ENCODE results near the gene NDUFB5. TPM values are rescaled to one million over a fixed set of nuclear protein-coding genes. Genes with fewer than 3 reads are reported as not detected.
"Not testable (repeated sequence)": the region's sequence is repeated elsewhere in the genome, so short reads cannot be mapped to it uniquely, and the experiment has no call there.

The NDUFB5 gene
- total RNA-seq, 1 experiment from 2014 or later, result 256 TPM

DNA sequence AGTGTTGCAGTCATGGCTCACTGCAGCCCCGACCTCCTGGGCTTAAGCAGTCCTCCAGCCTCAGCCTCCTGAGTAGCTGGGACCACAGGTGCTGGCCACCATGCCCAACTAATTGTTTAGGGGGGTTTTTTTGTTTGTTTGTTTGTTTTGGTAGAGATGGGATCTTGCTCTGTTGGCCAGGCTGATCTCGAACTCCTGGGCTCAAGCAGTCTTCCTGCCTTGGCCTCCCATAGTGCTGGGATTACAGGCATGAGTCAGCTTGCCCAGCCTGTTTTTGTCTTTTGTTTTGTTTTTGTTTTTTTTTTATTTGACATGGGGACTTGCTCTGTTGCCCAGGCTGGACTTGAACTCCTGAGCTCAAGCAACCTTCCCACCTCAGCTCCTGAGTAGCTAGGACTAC, 17.4 kb downstream of the NDUFB5 start:
- in situ Hi-C loops (cut with HindIII; ENCODE audit: low sequenced_read_pairs), result no loop called here
- DNase-seq (ENCODE audit: low spot score), result no peak

GRCh38 chr3:179624451-179624850, 19.9 kb downstream of the NDUFB5 start:
- in situ Hi-C loops (cut with HindIII; ENCODE audit: low sequenced_read_pairs), result no loop called here
- no peak for DNase-seq (ENCODE audit: low spot score)

GRCh38 chr3:179630753-179631451, 26.3 kb downstream of the NDUFB5 start:
- in situ Hi-C loops (cut with HindIII; ENCODE audit: low sequenced_read_pairs), result no loop called here
- DNase-seq (ENCODE audit: low spot score), result no peak

GRCh38 chr3:179640469-179640868, 35.9 kb downstream of the NDUFB5 start:
- no peak for DNase-seq (ENCODE audit: low spot score)
- in situ Hi-C loops (cut with HindIII; ENCODE audit: low sequenced_read_pairs), result no loop called here

DNA sequence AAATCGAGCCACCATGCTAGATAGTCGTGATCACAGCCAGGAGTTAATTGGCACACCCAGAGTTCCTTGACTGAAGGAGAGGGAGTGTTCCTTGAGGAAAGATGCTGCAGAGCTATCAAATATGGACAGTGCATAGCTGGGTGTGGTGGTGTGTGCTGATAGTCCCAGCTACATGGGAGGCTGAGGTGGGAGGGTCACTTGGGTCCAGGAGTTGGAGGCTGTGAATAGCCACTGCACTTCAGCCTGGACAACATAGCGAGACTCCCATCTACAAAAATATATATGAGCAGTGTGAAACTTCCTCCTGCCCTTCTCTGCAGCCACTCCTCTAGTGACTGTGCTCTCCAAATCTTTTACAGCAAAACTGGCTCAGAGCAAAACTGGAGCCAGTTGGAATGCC, 38.3 kb downstream of the NDUFB5 start:
- no peak for DNase-seq (ENCODE audit: low spot score)
- in situ Hi-C loops (cut with HindIII; ENCODE audit: low sequenced_read_pairs), result no loop called here

DNA sequence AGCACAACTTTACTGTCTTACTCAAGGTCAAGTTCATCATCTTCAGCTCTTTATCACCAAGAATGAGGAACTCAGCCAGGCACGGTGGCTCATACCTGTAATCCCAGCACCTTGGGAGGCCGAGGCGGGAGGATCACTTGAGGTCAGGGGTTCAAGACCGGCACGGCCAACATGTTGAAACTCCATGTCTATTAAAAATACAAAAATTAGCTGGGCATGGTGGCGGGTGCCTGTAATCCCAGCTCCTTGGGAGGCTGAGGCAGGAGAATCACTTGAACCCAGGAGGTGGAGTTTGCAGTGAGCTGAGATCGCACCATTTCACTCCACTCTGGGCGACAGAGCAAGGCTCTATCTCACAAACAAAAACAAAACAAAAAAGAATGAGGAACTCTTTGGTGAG, 39.2 kb downstream of the NDUFB5 start:
- in situ Hi-C loops (cut with HindIII; ENCODE audit: low sequenced_read_pairs); DNase-seq (ENCODE audit: low spot score): not testable (repeated sequence)

GRCh38 chr3:179646177-179646576, 41.6 kb downstream of the NDUFB5 start:
- in situ Hi-C loops (cut with HindIII; ENCODE audit: low sequenced_read_pairs), result no loop called here
- no peak for DNase-seq (ENCODE audit: low spot score)

DNA sequence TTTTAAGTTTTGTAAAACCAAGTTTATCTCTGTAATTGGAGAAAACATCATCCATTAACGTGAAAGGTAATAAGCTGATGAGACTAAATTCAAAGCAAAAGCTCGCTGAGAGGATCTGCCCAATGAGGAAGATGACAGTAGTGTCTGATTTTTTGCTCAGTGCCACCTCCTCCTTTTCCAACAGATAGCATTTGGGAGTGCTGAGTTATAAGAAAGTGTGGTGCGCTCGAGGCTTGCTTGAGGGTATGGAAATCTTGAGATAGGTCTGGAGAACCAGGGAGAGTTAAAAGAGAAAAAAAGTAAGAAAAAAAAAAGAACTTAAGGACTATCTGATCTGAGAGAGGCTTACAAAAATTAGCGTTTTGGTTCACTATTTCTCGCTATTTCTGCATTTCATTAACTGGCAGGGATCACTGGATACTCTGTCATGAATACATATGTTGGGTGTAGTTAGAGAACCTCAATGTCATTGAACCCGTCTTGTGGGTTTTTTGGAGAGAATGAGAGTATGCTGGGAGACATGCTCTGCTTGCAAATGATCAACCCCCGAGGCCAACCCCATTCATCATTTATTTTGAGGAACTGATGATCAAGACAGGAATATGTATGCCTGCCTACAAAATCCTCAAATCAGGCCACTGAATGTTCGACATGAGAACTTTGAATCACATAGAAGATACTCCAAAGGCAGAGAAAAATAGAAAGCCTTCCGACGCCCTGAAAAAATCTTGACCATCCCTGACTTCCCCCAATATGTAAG, 47.3 kb downstream of the NDUFB5 start:
- in situ Hi-C loops (cut with HindIII; ENCODE audit: low sequenced_read_pairs), result no loop called here
- DNase-seq (ENCODE audit: low spot score), result no peak

DNA sequence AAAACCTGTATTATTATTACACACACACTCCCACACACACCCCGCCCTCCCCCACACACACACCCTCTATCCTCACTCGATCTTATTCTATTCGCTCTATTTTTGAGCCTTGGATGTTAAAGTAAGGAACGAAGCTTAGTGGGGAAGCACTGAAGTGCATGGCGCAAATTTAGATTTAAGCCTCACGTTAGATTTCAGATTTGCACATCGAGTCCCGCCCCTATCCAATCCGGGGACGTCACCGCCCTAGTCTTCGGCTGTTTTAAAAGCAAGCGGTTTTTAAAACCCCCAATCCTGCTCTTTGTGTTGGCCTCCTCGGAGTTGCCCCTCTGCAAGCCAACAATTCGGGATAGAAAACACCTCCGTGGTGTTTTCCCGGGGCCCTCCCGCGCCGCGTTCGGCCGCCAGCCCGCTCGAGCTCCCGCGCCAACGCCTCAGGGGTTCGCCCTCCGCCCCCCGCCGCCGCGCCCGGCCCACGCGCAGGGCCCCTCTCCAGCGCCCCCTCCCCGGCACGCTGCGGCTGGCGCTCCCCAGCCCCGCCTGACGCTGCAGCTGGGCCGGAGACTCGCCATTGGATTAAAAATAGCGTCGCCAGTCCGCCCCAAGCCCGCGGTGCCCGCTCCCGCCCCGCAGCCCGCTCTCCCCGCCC, 48.0 kb downstream of the NDUFB5 start, which contains the start of gene USP13:
USP13 (plus strand) TSS at position 594 of the 649 bp plus-strand sequence. CDS start 186 bp downstream, outside the sequence.
- in situ Hi-C loops (cut with HindIII; ENCODE audit: low sequenced_read_pairs), result no loop called here
- peak; percentile 76 for DNase-seq (ENCODE audit: low spot score)

- in situ Hi-C loops (cut with HindIII; ENCODE audit: low sequenced_read_pairs), result no loop called here
- DNase-seq (ENCODE audit: low spot score), result peak; percentile 81
Measured at GRCh38 chr3:179653096-179653797, 48.7 kb downstream of the NDUFB5 start.

- in situ Hi-C loops (cut with HindIII; ENCODE audit: low sequenced_read_pairs), result no loop called here
- DNase-seq (ENCODE audit: low spot score), result no peak
Measured at GRCh38 chr3:179655236-179655635, 50.6 kb downstream of the NDUFB5 start.

DNA sequence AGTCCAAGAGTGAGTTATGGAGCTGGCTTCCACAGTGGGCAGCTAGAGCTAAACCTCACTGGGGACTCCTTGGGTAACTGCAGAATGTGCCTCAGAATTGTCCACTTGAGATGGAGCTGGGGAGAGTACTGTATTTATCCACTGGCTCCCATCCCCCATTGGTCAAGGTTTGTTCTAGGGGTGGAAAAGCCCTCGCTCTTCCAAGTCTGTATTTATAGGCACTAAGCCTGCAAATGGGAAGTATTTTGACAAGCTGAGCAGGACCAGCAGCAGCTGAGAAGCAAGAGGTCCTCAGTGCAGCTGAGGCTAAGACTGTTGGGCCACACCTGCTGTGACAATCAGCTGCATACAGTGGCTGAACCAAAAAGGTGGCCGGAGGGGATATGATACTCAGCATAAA, 54.0 kb downstream of the NDUFB5 start:
- in situ Hi-C loops (cut with HindIII; ENCODE audit: low sequenced_read_pairs), result no loop called here
- no peak for DNase-seq (ENCODE audit: low spot score)

GRCh38 chr3:179660872-179661271, 56.3 kb downstream of the NDUFB5 start:
- in situ Hi-C loops (cut with HindIII; ENCODE audit: low sequenced_read_pairs), result no loop called here
- DNase-seq (ENCODE audit: low spot score), result no peak

- in situ Hi-C loops (cut with HindIII; ENCODE audit: low sequenced_read_pairs), result no loop called here
- DNase-seq (ENCODE audit: low spot score), result no peak
Measured at GRCh38 chr3:179661777-179662176, 57.2 kb downstream of the NDUFB5 start.

DNA sequence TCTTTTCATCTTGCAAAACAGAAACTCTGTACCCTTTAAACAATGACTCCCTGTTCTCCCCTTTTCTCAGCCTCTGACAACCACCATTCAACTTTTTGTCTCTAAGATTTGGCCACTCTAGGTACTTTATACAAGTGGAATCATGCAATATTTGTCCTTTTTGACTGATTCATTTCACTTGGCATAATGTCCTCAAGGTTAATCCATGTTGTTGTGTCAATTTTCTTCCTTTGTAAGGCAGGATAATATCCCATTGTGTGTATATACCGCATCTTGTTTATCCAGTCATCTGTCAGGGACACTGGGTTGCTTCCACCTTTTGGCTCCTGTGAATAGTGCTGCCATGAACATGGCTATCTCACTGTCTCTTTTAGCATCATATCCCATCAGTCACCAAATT, 58.5 kb downstream of the NDUFB5 start:
- in situ Hi-C loops (cut with HindIII; ENCODE audit: low sequenced_read_pairs), result no loop called here
- DNase-seq (ENCODE audit: low spot score), result no peak

GRCh38 chr3:179666030-179666429, 61.4 kb downstream of the NDUFB5 start:
- in situ Hi-C loops (cut with HindIII; ENCODE audit: low sequenced_read_pairs), result no loop called here
- DNase-seq (ENCODE audit: low spot score), result no peak

- in situ Hi-C loops (cut with HindIII; ENCODE audit: low sequenced_read_pairs), result no loop called here
- DNase-seq (ENCODE audit: low spot score), result peak; percentile 87
Measured at GRCh38 chr3:179666436-179667035, 61.9 kb downstream of the NDUFB5 start.

DNA sequence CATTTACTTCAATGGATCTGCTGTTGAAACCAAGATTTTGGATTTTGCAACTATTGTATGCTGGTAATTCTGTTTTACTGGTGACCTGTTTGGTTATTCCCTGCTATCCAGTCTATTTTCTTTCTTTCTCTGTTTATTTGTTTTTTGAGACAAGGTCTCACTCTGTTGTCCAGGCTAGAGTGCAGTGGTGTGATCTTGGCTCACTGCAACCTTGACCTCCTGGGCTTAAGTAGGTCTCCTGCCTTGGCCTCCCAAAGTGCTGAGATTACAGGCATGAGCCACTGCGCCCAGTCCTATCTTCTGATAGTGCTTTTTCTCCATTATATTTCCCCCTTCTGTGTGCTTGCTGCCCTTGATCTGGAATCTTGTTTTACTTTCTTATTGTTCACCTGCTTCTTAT, 63.8 kb downstream of the NDUFB5 start:
- in situ Hi-C loops (cut with HindIII; ENCODE audit: low sequenced_read_pairs), result no loop called here
- DNase-seq (ENCODE audit: low spot score), result no peak

- DNase-seq (ENCODE audit: low spot score), result no peak
- in situ Hi-C loops (cut with HindIII; ENCODE audit: low sequenced_read_pairs), result no loop called here
Measured at GRCh38 chr3:179670311-179670710, 65.7 kb downstream of the NDUFB5 start.

Measured in G401 (cell line).